HepG2 (cell line): ENCODE data around the gene GRAMD1A. TPM values are rescaled to one million over a fixed set of nuclear protein-coding genes. Genes with fewer than 3 reads are reported as not detected.
A peak's percentile ranks its signal among the peaks of the same experiment; 100 is the strongest.

Experiments
- ATF1 ChIP-seq: IDR thresholded peaks from 2 replicates; pipeline ENCODE4 v1.6.1; 2016; ENCODE audit warnings: mild to moderate bottlenecking, control low read depth
- ATM ChIP-seq: fragments of 450-650 bp; IDR thresholded peaks from 2 replicates; pipeline ENCODE4 v1.7.1; 2017; ENCODE audit warnings: mild to moderate bottlenecking, borderline replicate concordance
- CREB1 ChIP-seq, 2 experiments: fragments of 450-650 bp in 1 of 2; IDR thresholded peaks; 2 replicates each; pipeline ENCODE4 v1.6.1; 2016 to 2017; ENCODE audit warnings: control low read depth in 1 of 2, mild to moderate bottlenecking in 1 of 2, missing compliant biosample characterization in 1 of 2, missing genetic modification characterization in 1 of 2
- FOXK2 ChIP-seq: fragments of 450-650 bp; IDR thresholded peaks from 2 replicates; pipeline ENCODE4 v1.6.1; 2016
- GATAD2A ChIP-seq: IDR thresholded peaks from 2 replicates; pipeline ENCODE4 v1.6.1; 2016
- NONO ChIP-seq, 2 experiments: fragments of 450-650 bp in 1 of 2; sonication (generic) in 1 of 2; formaldehyde crosslinking in 1 of 2; IDR thresholded peaks in 1 of 2; conservative IDR thresholded peaks in 1 of 2; 2 replicates each; pipeline versions ENCODE4 v1.6.1 to v1.8.0; 2017 to 2022; ENCODE audit warnings: mild to moderate bottlenecking in 1 of 2, missing genetic modification reagents in 1 of 2, moderate library complexity in 1 of 2
- PAF1 ChIP-seq: IDR thresholded peaks from 2 replicates; pipeline ENCODE4 v1.6.1; 2016; ENCODE audit warnings: missing genetic modification reagents, missing compliant biosample characterization
- RNF2 ChIP-seq: fragments of 450-650 bp; conservative IDR thresholded peaks from 2 replicates; pipeline ENCODE4 v1.6.1; 2016; ENCODE audit warnings: low read depth
- TBL1XR1 ChIP-seq: fragments of 150-350 bp; IDR thresholded peaks from 2 replicates; pipeline ENCODE4 v1.6.1; 2014; ENCODE audit warnings: borderline replicate concordance, low read length; ENCODE audit not compliant: partially characterized antibody
- TP53 ChIP-seq: sonication (generic); formaldehyde crosslinking; conservative IDR thresholded peaks from 2 replicates; pipeline ENCODE4 v1.4.0; 2020; ENCODE audit warnings: missing genetic modification reagents
- YY1 ChIP-seq: IDR thresholded peaks from 2 replicates; pipeline ENCODE4 v1.6.1; 2011; ENCODE audit warnings: low read length, low read depth, moderate library complexity, mild to moderate bottlenecking; ENCODE audit not compliant: insufficient read depth, insufficient replicate concordance
- ZBTB3 ChIP-seq: sonication (generic); formaldehyde crosslinking; IDR thresholded peaks from 2 replicates; pipeline ENCODE4 v1.4.0; 2020; ENCODE audit warnings: low read depth, mild to moderate bottlenecking, moderate library complexity, missing genetic modification reagents, borderline replicate concordance
- ZFY ChIP-seq: sonication (generic); formaldehyde crosslinking; IDR thresholded peaks from 2 replicates; pipeline ENCODE4 v1.4.0; 2020; ENCODE audit warnings: missing genetic modification reagents
- ZNF121 ChIP-seq: sonication (generic); formaldehyde crosslinking; IDR thresholded peaks from 2 replicates; pipeline ENCODE4 v1.5.0; 2020; ENCODE audit warnings: mild to moderate bottlenecking, missing genetic modification reagents
- ZNF383 ChIP-seq: sonication (generic); formaldehyde crosslinking; IDR thresholded peaks from 2 replicates; pipeline ENCODE4 v1.4.0; 2020; ENCODE audit warnings: missing genetic modification reagents, mild to moderate bottlenecking, borderline replicate concordance
- ZNF570 ChIP-seq: sonication (generic); formaldehyde crosslinking; IDR thresholded peaks from 2 replicates; pipeline ENCODE4 v1.4.0; 2020; ENCODE audit warnings: mild to moderate bottlenecking, missing genetic modification reagents, borderline replicate concordance
- ZNF576 ChIP-seq: sonication (generic); formaldehyde crosslinking; IDR thresholded peaks from 2 replicates; pipeline ENCODE4 v1.4.0; 2020; ENCODE audit warnings: mild to moderate bottlenecking, missing genetic modification reagents
- polyA plus RNA-seq, 8 experiments: library from polyadenylated mRNA; depleted of rRNA in 3 of 8; stranded (reverse) in 7 of 8; unstranded in 1 of 8; fragments of >200 nt; fragmentation: Illumina TruSeq in 4 of 8; extraction: Trizol in 4 of 8; gene quantifications; 2 replicates each; pipeline versions ENCODE4 v1.2.1 to v1.2.3, GENCODE V29; 2011 to 2016; ENCODE audit warnings: low read depth in 4 of 8, missing spikeins in 1 of 8, mixed read lengths in 1 of 8; ENCODE audit not compliant: insufficient read depth in 1 of 8
- total RNA-seq, 5 experiments: library from RNA; depleted of rRNA; stranded (reverse); fragments of >200 nt; fragmentation: Illumina TruSeq; extraction: Trizol; gene quantifications; 2 replicates each; pipeline ENCODE4 v1.2.3, GENCODE V29; 2016; ENCODE audit warnings: low read depth in 1 of 5
- TF ChIP-seq, protein P1 (sequence below): sonication (generic); formaldehyde crosslinking; IDR thresholded peaks from 2 replicates; pipeline ENCODE4 v1.8.1; 2023; ENCODE audit warnings: mild to moderate bottlenecking, missing genetic modification reagents
- TF ChIP-seq, protein P2 (sequence below): sonication (generic); formaldehyde crosslinking; IDR thresholded peaks from 2 replicates; pipeline ENCODE4 v1.5.1; 2020; ENCODE audit warnings: mild to moderate bottlenecking, moderate library complexity, missing genetic modification reagents
- TF ChIP-seq, protein P3 (sequence below), 2 experiments: sonication (generic) in 1 of 2; formaldehyde crosslinking in 1 of 2; IDR thresholded peaks; 2 replicates each; pipeline versions ENCODE4 v1.6.1 to v1.9.0; 2014 to 2022; ENCODE audit warnings: antibody characterized with exemption in 1 of 2, borderline replicate concordance in 1 of 2, inconsistent platforms in 1 of 2, low read depth in 1 of 2, missing genetic modification reagents in 1 of 2

GRAMD1A gene
- total and polyA plus RNA-seq, 2 of the 13 experiments (the other 11 are each of a cell fraction or from before 2014, with no cell fraction given), result 14.7 to 181 TPM

DNA sequence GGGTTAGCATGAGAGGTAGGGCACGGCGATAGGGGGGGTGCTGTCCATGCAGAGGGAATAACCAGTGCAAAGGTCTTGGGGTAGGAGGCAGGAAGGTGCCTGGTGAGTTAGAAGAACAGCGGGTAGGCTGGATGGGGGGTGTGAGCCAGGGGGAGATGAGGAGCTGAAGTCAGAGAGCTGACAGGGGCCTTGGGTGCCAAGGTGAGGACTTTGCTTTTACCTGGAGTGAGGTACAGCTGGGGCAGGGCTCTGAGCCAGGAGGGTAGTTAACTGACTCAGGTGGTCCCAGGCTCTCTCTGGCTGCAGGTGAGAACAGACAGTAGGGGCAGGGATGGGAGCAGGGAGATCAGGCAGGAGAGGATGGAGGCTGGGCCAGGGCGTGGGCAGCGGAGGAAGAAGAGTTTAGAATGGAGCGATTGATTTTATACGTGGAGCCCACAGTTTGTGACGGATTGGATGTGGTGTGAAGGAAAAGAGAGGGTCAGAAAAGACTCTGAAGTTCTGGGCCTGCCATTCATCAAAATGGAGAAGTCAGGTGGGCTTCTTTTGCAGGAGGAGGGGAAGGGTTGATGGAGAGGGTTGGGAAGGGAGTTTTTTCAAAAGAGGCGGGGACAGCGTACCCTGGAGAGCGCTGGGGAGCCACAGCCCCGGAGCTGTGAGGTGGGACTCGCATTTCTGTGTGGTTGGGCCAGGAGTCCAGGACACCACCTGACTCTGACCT is 1.2 kb upstream of the GRAMD1A start (continued):
- TF ChIP-seq ZNF121 (CRISPR knock-in tag) (no peak), ZNF570 (CRISPR knock-in tag) (no peak), NONO (IDR thresholded peaks at IDR 0.05) (no peak), NONO (CRISPR knock-in tag; conservative IDR thresholded peaks at IDR 0.05) (no peak), FOXK2 (no peak), TBL1XR1 (no peak), ZBTB3 (CRISPR knock-in tag) (no peak; the same call in 1 of the 2 replicates), ZFY (CRISPR knock-in tag) (no peak), TP53 (CRISPR knock-in tag) (no peak), ATF1 (CRISPR knock-in tag) (no peak), ATM (no peak), ZNF383 (CRISPR knock-in tag) (no peak), RNF2 (no peak), CREB1 (IDR thresholded peaks at IDR 0.05) (peak; percentile 13; the same call in 1 of the 2 replicates), CREB1 (CRISPR knock-in tag; IDR thresholded peaks at IDR 0.05) (no peak), ZNF576 (no peak), GATAD2A (CRISPR knock-in tag) (no peak; the same call in 1 of the 2 replicates), YY1 (peak; percentile 18), PAF1 (CRISPR knock-in tag) (no peak)
- TF ChIP-seq, protein P1, sequence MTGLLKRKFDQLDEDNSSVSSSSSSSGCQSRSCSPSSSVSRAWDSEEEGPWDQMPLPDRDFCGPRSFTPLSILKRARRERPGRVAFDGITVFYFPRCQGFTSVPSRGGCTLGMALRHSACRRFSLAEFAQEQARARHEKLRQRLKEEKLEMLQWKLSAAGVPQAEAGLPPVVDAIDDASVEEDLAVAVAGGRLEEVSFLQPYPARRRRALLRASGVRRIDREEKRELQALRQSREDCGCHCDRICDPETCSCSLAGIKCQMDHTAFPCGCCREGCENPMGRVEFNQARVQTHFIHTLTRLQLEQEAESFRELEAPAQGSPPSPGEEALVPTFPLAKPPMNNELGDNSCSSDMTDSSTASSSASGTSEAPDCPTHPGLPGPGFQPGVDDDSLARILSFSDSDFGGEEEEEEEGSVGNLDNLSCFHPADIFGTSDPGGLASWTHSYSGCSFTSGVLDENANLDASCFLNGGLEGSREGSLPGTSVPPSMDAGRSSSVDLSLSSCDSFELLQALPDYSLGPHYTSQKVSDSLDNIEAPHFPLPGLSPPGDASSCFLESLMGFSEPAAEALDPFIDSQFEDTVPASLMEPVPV, result no peak
- TF ChIP-seq, protein P2, sequence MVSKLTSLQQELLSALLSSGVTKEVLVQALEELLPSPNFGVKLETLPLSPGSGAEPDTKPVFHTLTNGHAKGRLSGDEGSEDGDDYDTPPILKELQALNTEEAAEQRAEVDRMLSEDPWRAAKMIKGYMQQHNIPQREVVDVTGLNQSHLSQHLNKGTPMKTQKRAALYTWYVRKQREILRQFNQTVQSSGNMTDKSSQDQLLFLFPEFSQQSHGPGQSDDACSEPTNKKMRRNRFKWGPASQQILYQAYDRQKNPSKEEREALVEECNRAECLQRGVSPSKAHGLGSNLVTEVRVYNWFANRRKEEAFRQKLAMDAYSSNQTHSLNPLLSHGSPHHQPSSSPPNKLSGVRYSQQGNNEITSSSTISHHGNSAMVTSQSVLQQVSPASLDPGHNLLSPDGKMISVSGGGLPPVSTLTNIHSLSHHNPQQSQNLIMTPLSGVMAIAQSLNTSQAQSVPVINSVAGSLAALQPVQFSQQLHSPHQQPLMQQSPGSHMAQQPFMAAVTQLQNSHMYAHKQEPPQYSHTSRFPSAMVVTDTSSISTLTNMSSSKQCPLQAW (CRISPR knock-in tag), result peak; percentile 21; the same call in 1 of the 2 replicates
- TF ChIP-seq, protein P3, sequence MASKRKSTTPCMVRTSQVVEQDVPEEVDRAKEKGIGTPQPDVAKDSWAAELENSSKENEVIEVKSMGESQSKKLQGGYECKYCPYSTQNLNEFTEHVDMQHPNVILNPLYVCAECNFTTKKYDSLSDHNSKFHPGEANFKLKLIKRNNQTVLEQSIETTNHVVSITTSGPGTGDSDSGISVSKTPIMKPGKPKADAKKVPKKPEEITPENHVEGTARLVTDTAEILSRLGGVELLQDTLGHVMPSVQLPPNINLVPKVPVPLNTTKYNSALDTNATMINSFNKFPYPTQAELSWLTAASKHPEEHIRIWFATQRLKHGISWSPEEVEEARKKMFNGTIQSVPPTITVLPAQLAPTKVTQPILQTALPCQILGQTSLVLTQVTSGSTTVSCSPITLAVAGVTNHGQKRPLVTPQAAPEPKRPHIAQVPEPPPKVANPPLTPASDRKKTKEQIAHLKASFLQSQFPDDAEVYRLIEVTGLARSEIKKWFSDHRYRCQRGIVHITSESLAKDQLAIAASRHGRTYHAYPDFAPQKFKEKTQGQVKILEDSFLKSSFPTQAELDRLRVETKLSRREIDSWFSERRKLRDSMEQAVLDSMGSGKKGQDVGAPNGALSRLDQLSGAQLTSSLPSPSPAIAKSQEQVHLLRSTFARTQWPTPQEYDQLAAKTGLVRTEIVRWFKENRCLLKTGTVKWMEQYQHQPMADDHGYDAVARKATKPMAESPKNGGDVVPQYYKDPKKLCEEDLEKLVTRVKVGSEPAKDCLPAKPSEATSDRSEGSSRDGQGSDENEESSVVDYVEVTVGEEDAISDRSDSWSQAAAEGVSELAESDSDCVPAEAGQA (IDR thresholded peaks at IDR 0.05; ENCODE audit: low read depth), result no peak
- TF ChIP-seq, protein P3 (CRISPR knock-in tag; IDR thresholded peaks at IDR 0.05; ENCODE audit: borderline replicate concordance), result no peak
